LNCAP (cell line): ENCODE results near the gene S100B.

ENCODE experiments used
- CTCF ChIP-seq: fragments of 450-650 bp; IDR thresholded peaks from 2 replicates; pipeline ENCODE4 v1.5.1; 2017; ENCODE audit warnings: mild to moderate bottlenecking

Gene S100B

GRCh38 chr21:46626536-46626935 lies 21.7 kb upstream of the S100B start:
- TF ChIP-seq CTCF, result no peak

GRCh38 chr21:46625759-46626158 lies 20.9 kb upstream of the S100B start:
- TF ChIP-seq CTCF, result no peak

GRCh38 chr21:46624050-46624449 lies 19.2 kb upstream of the S100B start:
- no peak for TF ChIP-seq CTCF

GRCh38 chr21:46622226-46622625 lies 17.3 kb upstream of the S100B start:
- TF ChIP-seq CTCF, result no peak

- TF ChIP-seq CTCF, result no peak
Observed at GRCh38 chr21:46621457-46622182, 16.7 kb upstream of the S100B start.

- no peak for TF ChIP-seq CTCF
Observed at GRCh38 chr21:46620846-46621245, 16.0 kb upstream of the S100B start.

GRCh38 chr21:46619846-46620245 lies 15.0 kb upstream of the S100B start:
- no peak for TF ChIP-seq CTCF
